CD4-positive, alpha-beta T cell treated with Interferon alpha-2 for 1 hour (primary cell): ENCODE results near the gene TIFAB.

Experiments used
- DNase-seq, 2 donors: peaks; one replicate each; pipeline ENCODE4 v3.0.0-alpha.2; 2020 to 2022

TIFAB gene

GRCh38 chr5:135457424-135458071 is 5.4 kb upstream of the TIFAB start:
- peak; percentile 38 for DNase-seq

GRCh38 chr5:135456238-135457099 is 4.3 kb upstream of the TIFAB start:
- DNase-seq: peak; percentile 27 to 75

GRCh38 chr5:135455876-135456237 is 3.7 kb upstream of the TIFAB start:
- DNase-seq: no peak

DNA sequence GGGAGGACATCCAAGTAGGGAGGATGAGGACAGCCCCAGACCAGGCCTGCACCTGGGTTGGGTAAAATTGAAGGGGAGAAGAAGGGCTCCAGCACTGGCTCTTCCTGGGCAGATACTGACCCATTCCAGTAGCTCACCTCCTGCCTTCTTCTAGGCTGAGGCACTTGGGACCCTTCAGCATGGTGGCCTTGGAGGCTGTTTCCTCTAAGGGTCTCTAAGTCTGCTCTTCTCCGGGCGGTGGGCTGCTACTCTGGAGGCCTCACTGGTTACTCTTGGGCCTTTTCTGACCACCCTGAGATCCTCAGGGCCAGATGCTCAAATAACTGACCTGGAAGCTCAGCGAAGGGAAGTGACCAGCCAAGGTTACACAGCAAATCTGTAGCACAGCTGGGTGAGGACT is 2.8 kb upstream of the TIFAB start:
- DNase-seq: no peak

DNA sequence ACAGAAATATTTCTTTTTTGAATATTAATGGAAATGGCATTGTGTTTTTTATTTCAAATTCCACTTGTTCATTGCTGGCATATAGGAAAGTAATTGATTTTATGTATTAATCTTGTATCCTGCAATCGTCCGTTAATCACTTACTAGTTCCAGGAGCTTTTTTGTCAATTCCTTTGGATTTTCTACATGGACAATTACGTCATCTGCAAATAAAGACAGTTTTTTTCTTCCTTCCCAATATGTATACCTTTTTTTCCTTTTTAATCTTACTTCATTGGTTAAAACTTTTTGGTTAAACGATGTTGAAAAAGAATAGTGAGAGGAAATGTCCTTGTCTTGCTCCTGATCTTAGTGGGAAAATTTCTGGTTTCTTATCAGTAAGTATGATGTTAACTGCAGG is 1.5 kb upstream of the TIFAB start:
- DNase-seq: no peak

DNA sequence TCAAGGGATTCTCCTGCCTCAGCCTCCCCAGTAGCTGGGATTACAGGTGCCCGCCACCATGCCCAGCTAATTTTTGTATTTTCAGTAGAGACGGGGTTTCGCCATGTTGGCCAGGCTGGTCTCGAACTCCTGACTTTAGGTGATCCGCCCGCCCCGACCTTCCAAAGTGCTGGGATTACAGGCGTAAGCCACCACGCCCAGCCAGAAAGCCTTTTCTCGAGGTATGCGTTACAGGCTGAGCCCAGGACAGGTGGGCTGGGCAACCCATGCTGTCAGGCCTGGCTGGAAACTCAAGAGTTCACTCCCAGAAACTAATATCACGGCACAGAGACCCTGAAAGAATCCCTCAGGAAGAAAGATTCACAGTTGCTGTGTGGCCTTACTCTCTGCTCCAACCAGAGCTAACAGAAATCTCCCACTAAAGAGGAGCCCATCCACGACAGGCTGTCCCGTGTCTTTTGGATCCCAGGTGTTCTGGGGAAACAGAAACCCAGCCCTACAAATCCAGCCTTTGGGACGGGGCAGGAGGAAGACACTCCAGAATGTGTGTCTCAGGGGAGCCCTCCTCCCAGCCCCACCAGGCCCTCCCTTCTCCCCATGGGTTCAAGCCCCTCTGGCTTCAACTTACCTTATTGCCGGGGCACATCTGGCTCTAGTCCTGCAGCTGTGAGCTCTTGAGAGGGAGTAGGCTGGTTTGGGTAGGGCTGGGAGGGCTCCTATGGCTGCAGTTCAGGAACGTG is 400 bp downstream of the TIFAB start:
- DNase-seq: no peak

DNA sequence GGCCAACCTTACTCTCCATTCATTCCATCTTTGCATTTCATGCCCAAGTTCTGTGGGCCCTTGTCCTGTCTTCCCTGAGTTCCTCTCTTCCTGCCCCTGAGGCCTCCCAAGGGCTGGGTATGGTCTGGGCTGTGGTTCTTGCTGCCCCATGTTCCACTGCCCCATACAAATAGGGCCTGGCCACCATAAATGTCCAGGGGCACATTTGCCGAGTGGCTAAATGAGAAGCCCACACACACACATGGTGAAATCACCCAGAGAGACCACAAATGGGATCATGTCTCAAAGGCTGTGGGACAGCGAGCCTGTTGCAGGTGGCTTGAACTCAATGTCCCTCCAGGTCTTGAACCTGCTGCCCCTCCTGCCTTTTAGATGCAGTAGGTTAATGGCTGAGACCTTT is 1.2 kb downstream of the TIFAB start:
- no peak for DNase-seq

DNA sequence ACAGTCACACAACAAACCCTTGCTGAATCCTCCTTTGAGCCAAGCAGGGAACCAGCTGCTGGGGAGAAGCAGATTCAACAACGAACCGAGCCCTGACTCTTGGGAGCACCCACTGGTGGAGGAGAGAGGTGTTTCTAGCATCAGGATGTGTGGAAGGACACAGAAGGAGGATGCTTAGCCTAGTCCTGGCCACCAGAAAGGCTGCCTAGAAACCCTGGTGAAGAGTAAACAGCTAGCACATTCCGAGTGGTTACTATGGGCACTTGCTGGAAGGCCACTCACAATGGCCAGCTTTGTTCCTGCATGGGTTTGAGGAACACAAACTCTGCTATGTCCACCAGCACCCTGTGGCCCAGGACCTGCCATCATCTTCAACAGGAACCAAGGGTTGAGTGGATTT is 1.8 kb downstream of the TIFAB start:
- no peak for DNase-seq

- no peak for DNase-seq
Measured at GRCh38 chr5:135449644-135450043, 2.5 kb downstream of the TIFAB start.

- DNase-seq: no peak
Measured at GRCh38 chr5:135448791-135449507, 3.2 kb downstream of the TIFAB start.

- no peak for DNase-seq
Measured at GRCh38 chr5:135448071-135448739, 3.9 kb downstream of the TIFAB start.

- DNase-seq: no peak
Measured at GRCh38 chr5:135447298-135447929, 4.7 kb downstream of the TIFAB start, which contains the start of gene DCANP1. DCANP1 (minus strand) TSS chr5:135447348; CDS start chr5:135447108, 240 bp downstream.

DNA sequence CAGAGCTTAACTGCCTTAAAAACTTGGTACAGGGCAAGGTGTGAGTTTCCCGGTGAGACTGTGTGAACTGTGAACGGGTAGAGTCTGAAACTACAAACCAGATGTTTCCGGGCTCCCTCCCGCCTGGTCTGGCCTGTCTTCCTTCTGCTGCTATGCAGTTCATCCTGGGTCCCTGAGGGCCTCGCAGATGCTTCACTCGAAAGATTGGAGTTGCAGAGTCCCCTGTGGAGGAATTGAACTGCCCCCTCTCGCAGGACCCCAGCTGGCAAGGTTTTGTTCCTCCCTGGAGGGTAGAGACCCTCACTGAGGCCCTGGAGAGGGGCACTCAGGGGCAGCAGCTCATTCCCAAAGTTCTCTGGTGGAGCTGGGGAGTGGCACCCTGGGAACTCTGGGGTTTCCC is 5.5 kb downstream of the TIFAB start:
- no peak for DNase-seq

- DNase-seq: no peak
Measured at GRCh38 chr5:135446206-135446605, 5.9 kb downstream of the TIFAB start.

GRCh38 chr5:135445306-135445985 is 6.7 kb downstream of the TIFAB start:
- DNase-seq: no peak

DNA sequence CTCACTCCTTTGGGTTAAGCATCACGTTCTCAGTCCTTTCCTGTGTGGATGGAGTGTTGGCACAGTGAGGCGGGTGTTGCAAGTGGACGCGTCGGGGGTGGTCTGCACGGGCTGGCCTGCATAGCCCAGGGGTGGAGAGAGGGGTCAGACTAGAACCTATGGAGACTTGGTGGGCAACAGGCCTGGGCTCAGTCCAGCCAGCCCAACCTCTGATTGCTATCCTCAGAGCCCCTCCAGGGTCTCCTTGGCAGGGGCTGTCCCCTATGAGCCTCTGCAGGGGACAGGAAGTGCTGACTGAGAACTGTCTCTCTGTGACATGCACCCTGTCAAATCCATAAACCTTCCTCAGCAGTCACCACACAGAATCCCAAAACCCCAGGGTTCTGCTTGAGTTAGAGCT is 7.3 kb downstream of the TIFAB start:
- no peak for DNase-seq

- peak in 1 of 2 donors; percentile 13 for DNase-seq
Measured at GRCh38 chr5:135444360-135444759, 7.8 kb downstream of the TIFAB start.

GRCh38 chr5:135443161-135443960 is 8.8 kb downstream of the TIFAB start:
- DNase-seq: no peak

DNA sequence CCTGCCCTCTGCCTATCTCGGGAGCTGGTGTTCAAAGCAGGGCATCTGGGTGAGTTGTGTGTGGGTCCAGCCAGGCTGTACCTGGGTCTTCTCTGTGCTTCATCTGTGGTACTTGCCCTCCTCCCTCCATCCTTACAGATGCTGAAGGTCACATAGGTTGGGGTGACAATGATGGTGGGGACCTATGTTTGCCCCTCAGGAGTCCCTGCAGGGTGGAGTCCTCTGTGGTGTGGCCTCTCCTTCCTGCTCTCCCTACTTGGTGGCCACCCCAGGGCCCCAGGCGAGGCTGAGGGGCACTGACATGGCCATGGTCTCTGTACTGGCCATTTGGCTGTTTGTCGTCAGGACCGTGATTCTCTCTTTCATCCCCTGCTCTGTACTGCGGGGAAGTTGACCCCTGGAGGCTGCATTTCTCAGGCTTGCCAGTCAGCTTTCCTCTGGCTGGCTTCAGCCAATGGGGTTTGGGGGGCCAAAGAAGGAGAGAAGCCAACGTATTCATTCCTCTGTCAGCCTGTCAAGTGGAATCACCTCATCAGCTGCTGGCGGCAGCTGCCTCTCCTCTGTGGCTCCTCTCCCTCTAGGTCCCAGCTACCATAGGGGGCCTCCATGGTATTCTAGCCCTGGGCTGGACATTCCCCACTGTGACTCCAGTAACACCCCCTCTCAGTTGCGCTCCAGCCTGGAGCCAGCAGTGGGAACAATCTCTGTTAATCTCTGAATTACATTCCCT is 9.6 kb downstream of the TIFAB start:
- DNase-seq: no peak

DNA sequence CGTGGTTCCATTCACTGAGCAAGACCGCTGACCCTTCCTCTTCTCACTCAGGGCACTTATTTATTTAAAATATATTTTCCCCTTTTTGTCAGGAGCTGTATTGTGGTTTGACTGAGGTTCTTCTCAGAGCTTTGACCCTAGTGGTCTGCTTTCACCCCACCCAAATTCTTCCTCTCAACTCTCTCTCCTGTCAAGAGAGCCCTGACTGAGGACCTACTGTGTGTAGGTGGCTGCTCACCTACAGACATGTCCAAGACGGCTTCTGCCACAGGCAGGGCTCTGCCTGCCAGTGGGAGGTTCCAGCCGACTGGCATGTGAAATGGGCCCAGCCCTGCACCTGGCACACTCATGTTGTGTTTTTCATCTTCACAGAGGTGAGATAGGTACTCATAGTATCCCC is 10.2 kb downstream of the TIFAB start:
- no peak for DNase-seq
